SK-N-MC (cell line): ENCODE results near the gene SULF2.

Source experiments
- EZH2 ChIP-seq: fragments of 200-600 bp; sonication (generic); IDR thresholded peaks from one replicate; pipeline ENCODE4 v1.6.1; 2017; ENCODE audit warnings: antibody characterized with exemption
- FOXP2 ChIP-seq: optimal IDR thresholded peaks from 2 replicates; pipeline ENCODE3; 2011; ENCODE audit warnings: mild to moderate bottlenecking, moderate library complexity; ENCODE audit not compliant: insufficient read depth; ENCODE audit errors: extremely low read length, control extremely low read depth
- POLR2AphosphoS5 ChIP-seq: IDR thresholded peaks from 2 replicates; pipeline ENCODE4 v1.6.1; 2012; ENCODE audit warnings: mild to moderate bottlenecking, low read depth, low read length, borderline replicate concordance

DNA sequence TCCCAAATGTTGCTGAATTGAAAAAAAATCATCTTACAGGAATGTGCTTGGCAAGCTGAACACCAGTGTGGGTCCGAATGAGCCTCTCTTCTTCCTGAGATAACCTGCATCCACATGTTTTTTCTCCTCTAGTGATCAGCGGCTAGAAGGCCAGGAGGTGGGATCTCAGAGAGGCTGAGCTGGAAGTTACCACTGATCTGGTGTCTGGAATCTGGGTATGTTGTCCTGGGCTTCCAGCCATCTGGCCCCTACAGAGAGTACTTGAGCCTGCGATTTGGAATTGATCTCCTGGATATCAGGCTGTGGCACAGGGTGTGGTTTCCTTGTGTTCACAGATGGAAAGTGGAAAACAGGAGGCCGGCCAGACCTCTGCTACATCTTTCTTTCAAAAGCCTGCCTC lies 35.9 kb downstream of the SULF2 start:
- TF ChIP-seq EZH2, result no peak
- TF ChIP-seq POLR2AphosphoS5, result no peak
- no peak for TF ChIP-seq FOXP2
